Tibial nerve (tissue), 4 donors: Measurements from ENCODE around the gene ST8SIA5. TPM values are rescaled to one million over a fixed set of nuclear protein-coding genes. Genes with fewer than 3 reads are reported as not detected.

Experiments
- DNase-seq, 2 donors: peaks; one replicate each; pipeline ENCODE4 v3.0.0-alpha.2; 2019; ENCODE audit warnings: low spot score in 2 of 2
- H3K27ac ChIP-seq, 4 donors: fragments of 200-600 bp; sonication (generic) in 3 of 4; one replicate each; pipeline ENCODE4 v1.5.1; 2017 to 2019; ENCODE audit warnings: mild to moderate bottlenecking in 1 of 4
- H3K27me3 ChIP-seq, 2 donors: fragments of 200-600 bp; sonication (generic) in 1 of 2; one replicate each; pipeline versions ENCODE4 v1.5.1 to v1.6.0; 2017 to 2019
- H3K36me3 ChIP-seq, 3 donors: fragments of 200-600 bp; sonication (generic); one replicate each; pipeline ENCODE4 v1.5.1; 2018 to 2019
- H3K4me1 ChIP-seq, 4 donors: fragments of 200-600 bp; sonication (generic) in 3 of 4; one replicate each; pipeline ENCODE4 v1.5.1; 2017 to 2019
- H3K4me3 ChIP-seq, 4 donors: fragments of 200-600 bp; sonication (generic) in 3 of 4; one replicate each; pipeline ENCODE4 v1.5.1; 2017 to 2019; ENCODE audit warnings: mild to moderate bottlenecking in 1 of 4, moderate library complexity in 1 of 4
- H3K9me3 ChIP-seq, 4 donors: fragments of 200-600 bp; sonication (generic) in 3 of 4; one replicate each; pipeline ENCODE4 v1.5.1; 2017 to 2019
- CTCF ChIP-seq, 5 experiments: fragments of 200-600 bp in 3 of 5; fragments of 450-650 bp in 2 of 5; sonication (generic) in 3 of 5; IDR thresholded peaks; one replicate each; pipeline ENCODE4 v1.5.1; 2016 to 2019; ENCODE audit warnings: antibody characterized with exemption in 5 of 5, mild to moderate bottlenecking in 3 of 5, moderate library complexity in 2 of 5
- EP300 ChIP-seq, 2 donors: sonication (generic); formaldehyde crosslinking; IDR thresholded peaks; one replicate each; pipeline ENCODE4 v1.6.1; 2017; ENCODE audit warnings: antibody characterized with exemption in 2 of 2, mild to moderate bottlenecking in 1 of 2
- POLR2A ChIP-seq, 2 donors: fragments of 450-650 bp; IDR thresholded peaks; one replicate each; pipeline ENCODE4 v1.6.1; 2017; ENCODE audit warnings: antibody characterized with exemption in 2 of 2, mild to moderate bottlenecking in 2 of 2, moderate library complexity in 2 of 2
- WGBS, 2 donors: methylation state at CpG; one replicate each; pipeline ENCODE4 v1.1.5; 2018; 5-methylcytosine and 5-hydroxymethylcytosine counted together
- total RNA-seq, 4 donors: library from RNA; depleted of rRNA; stranded (reverse); fragments of >200 nt; gene quantifications; one replicate each; pipeline ENCODE4 v1.1.0, GENCODE V29; 2016

The ST8SIA5 gene
- total RNA-seq, 4 donors from 2014 or later = not detected

GRCh38 chr18:46728219-46728930 is 28.5 kb downstream of the ST8SIA5 start:
- no peak for TF ChIP-seq POLR2A (IDR thresholded peaks at IDR 0.05)
- no peak for TF ChIP-seq EP300 (IDR thresholded peaks at IDR 0.05)
- TF ChIP-seq CTCF (IDR thresholded peaks at IDR 0.05) = no peak
- 80 to 84% methylated on average over 4 to 5 of the region's 6 CpGs for WGBS, 2 donors
- Histone ChIP-seq H3K27ac (no peak overlapping the region), H3K9me3 (peaks cover 0 to 35% (median 0%) of the 10 kb centered on the region in 4 donors), H3K36me3 (no peaks in the 10 kb centered on the region), H3K4me1 (no peaks in the 10 kb centered on the region), H3K27me3 (no peaks in the 10 kb centered on the region), H3K4me3 (no peak overlapping the region)
- DNase-seq = no peak

- Histone ChIP-seq H3K27me3 (no peaks in the 10 kb centered on the region), H3K27ac (no peak overlapping the region), H3K9me3 (peaks cover 0 to 32% (median 0%) of the 10 kb centered on the region in 4 donors), H3K4me1 (no peaks in the 10 kb centered on the region), H3K36me3 (no peaks in the 10 kb centered on the region), H3K4me3 (no peak overlapping the region)
- TF ChIP-seq EP300 (IDR thresholded peaks at IDR 0.05) = no peak
- no peak for TF ChIP-seq POLR2A (IDR thresholded peaks at IDR 0.05)
- no peak for TF ChIP-seq CTCF (IDR thresholded peaks at IDR 0.05)
- no peak for DNase-seq
- 84 to 87% methylated on average over 1 of the region's 1 CpG for WGBS, 2 donors
Measured at GRCh38 chr18:46727177-46727576, 29.7 kb downstream of the ST8SIA5 start.

- TF ChIP-seq CTCF (IDR thresholded peaks at IDR 0.05) (no peak), EP300 (IDR thresholded peaks at IDR 0.05) (no peak), POLR2A (IDR thresholded peaks at IDR 0.05) (no peak)
- 93 to 96% methylated on average over 3 of the region's 3 CpGs for WGBS, 2 donors
- Histone ChIP-seq H3K27me3 (no peaks in the 10 kb centered on the region), H3K4me3 (no peak overlapping the region), H3K9me3 (peaks cover 0 to 15% (median 0%) of the 10 kb centered on the region in 4 donors), H3K36me3 (no peaks in the 10 kb centered on the region), H3K27ac (no peak overlapping the region), H3K4me1 (no peaks in the 10 kb centered on the region)
- DNase-seq = no peak
Measured at GRCh38 chr18:46725310-46725709, 31.5 kb downstream of the ST8SIA5 start.

GRCh38 chr18:46723856-46724415 is 32.9 kb downstream of the ST8SIA5 start:
- Histone ChIP-seq H3K4me1 (no peaks in the 10 kb centered on the region), H3K36me3 (no peaks in the 10 kb centered on the region), H3K9me3 (peaks cover 0 to 2% (median 0%) of the 10 kb centered on the region in 4 donors), H3K27ac (no peak overlapping the region), H3K4me3 (no peak overlapping the region), H3K27me3 (no peaks in the 10 kb centered on the region)
- no peak for TF ChIP-seq EP300 (IDR thresholded peaks at IDR 0.05)
- TF ChIP-seq CTCF (IDR thresholded peaks at IDR 0.05) = no peak
- no peak for DNase-seq
- 87 to 89% methylated on average over 4 of the region's 4 CpGs for WGBS, 2 donors

- Histone ChIP-seq H3K27me3 (no peaks in the 10 kb centered on the region), H3K9me3 (no peaks in the 10 kb centered on the region), H3K4me1 (no peaks in the 10 kb centered on the region), H3K36me3 (no peaks in the 10 kb centered on the region), H3K4me3 (no peak overlapping the region), H3K27ac (no peak overlapping the region)
- DNase-seq = no peak
- no peak for TF ChIP-seq CTCF (IDR thresholded peaks at IDR 0.05)
- TF ChIP-seq EP300 (IDR thresholded peaks at IDR 0.05) = no peak
- TF ChIP-seq POLR2A (IDR thresholded peaks at IDR 0.05) = no peak
- WGBS, 2 donors = 68 to 69% methylated on average over 5 of the region's 5 CpGs
Measured at GRCh38 chr18:46722051-46722450, 34.8 kb downstream of the ST8SIA5 start.
